HK-2 (cell line): Measurements from ENCODE around the gene POLR3A.

ENCODE experiments used
- DNase-seq: peaks from one replicate; pipeline ENCODE4 v3.0.0-alpha.2; 2018; ENCODE audit not compliant: unreplicated experiment

The POLR3A gene

DNA sequence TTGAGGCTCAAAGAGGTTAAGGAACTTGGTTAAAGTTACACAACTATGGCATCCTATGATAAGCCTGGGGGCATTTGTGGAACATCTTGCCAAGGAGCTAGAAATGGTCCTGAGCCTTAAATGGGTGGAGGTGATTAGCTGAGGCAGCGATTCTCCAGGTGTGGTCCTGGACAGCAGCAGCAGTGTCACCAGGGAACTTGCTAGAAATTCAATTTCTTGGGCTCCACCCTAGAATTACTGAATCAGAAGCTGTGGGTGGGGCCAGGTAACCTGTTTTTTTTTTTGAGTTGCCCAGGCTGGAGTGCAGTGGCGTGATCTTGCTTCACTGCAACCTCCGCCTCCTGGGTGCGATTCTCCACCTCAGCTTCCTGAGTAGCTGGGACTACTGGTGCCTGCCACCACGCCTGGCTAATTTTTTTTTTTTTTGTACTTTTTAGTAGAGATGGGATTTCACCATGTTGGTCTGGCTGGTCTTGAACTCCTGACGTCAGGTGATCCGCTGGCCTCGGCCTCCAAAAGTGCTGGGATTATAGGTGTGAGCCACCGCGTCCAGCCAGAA is 17.5 kb upstream of the POLR3A start:
- no peak for DNase-seq

DNA sequence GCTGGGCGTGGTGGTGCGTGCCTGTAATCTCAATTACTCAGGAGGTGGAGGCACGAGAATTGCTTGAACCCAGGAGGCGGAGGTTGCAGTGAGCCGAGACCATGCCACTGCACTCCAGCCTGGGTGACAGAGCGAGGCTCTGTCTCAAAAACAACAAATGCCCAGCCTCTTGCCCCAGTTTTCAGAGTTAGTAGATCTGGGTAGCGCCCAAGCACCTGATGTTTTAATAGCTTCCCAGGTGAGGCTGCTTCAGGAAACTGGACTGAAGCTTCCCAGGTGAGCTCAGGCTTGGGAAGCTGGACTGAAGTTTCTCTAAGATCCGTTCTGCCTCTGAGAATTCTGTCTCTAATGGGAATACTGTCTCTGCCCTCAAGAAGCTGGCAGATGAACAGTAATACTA is 16.5 kb upstream of the POLR3A start:
- DNase-seq: no peak

DNA sequence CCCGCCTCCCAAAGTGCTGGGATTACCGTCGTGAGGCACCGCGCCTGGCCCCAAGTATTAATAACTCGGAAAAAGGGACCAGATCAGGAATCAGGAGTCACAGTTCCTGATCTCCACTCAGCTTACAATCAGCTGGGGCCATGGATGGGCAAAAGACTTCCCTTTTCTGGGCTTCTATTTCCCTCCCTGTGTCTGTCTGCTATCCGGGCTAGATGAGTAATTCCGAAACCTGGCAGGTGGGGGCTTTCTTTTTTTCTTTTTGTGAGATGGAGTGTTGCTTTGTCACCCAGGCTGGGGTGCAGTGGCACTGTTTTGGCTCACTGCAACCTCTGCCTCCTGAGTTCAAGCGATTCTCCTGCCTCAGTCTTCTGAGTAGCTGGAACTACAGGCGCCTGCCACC is 15.9 kb upstream of the POLR3A start:
- DNase-seq: no peak

DNA sequence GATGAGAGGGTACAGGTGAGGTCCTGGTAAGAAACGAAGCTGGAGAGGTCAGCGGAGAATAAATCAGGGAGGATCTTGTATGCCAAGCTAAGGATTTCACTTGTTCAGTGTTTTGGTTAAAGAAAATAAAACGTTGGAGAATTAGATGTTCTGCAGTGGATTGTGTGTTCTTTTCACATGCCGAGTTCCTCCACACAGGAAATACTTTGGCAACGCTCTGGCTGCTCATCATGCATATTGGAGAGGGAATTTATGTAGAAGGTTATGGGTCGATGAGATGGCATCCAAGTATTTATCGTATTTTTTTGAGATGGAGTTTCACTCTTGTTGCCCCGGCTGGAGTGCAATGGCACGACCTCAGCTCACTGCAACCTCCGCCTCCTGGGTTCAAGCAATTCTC is 15.4 kb upstream of the POLR3A start:
- DNase-seq: no peak

DNA sequence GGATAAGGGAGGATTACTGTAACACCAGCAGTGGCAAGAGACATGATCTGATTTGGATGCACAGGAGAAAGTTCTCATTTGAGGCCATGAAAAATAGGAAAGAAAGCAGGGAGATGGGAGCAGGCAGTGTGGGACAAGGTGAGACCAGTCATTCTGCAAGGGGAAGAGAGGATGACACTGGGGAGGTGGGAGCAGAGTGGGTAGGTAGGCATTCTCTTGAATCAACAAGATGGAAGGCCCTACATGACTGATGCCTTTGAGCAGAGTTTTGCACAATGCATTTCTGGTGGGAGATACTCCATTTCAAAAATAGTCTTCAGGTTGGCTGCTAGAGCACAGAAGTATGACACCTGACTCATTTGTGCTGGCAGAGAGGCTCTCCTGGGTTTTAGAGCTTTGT is 14.9 kb upstream of the POLR3A start:
- no peak for DNase-seq

DNA sequence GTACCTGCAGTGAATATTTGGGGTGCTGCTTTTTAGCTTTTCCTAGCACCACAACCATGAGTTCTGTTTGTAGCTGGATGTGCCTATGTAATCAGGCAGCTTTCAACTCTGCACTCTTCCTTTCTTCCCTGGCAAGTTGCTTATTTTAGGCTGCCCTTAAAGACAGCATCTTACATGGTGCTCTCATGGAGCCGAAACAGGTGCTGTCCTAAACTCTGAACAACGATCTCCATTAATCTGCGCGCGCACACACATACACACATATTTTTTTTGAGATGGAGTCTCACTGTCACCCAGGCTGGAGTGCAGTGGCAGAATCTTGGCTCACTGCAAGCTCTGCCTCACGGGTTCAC is 13.4 kb upstream of the POLR3A start:
- no peak for DNase-seq

DNA sequence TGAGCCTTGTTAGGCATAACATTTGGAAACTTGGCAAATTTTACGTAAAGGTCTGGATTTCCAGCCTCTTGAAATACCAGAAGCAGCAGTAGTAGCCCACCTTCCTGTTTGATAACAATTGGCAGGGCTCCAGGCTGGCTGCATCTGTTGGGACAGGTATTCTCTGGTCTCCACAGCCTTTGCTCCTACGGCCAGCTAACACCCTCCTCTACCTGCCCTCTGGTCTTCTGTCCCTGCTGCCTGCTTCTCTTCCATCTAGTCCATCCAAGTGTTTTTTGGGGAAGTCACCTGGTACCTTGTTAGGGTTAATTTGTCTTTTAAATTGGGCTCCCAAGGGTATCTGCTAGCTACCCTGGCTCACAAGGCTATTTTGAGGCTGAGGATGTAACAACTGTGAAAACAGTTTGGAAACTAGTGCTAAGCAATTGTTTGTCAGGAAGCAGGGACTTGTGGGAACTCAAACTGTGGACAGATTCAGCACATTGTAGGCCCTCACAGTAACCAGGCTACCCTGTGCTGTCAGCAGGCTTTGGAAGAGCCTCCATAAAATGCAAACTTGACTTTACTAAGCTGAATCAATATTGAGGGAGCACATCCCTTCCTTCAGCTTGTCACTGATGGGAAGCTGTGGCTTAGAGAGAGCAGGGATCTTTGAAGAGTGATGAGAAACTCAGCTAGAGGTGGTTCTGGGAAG is 12.9 kb upstream of the POLR3A start:
- DNase-seq: no peak

DNA sequence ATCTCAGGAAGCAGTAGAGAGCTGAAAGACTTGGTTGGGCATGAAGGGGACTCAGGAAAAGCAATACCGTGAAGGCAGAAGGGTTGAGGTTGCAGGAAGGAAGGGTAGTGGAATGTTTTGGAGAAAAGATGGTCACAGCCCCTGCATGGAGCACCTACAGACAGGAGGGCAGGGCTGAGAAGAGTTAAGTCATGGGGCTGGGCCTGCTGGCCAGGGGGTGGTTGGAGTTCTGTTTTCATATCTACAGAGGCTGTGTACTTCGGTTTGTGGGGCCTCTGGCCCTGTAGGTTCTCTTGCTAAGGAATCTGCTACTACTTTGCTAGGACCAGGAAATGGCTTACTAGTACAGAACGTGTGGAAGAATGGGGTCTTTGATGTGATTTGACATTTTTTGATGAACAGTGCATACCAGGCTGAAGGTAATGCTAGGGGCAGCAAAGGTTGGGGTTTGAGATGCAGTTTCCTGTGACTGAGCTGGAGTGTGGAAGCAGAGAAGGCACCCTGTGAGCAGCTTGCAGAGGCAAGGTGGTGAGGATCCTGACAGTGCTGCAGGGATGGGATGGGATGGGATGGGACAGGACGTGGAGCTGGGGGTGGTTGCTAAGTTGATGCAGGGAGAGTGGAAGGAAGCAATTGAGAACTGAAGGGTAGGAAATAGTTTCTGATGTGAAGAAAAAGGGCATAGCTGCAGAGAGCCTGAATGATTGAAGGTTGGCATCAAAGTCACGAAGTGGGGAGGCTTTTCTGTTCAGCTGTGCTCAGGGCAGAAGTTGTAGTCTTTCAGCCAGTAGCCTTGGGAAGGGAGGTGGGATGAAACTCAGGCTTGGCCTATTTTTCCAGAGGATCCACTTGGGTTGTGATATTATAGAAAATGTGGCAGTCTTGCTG is 12.1 kb upstream of the POLR3A start:
- no peak for DNase-seq

DNA sequence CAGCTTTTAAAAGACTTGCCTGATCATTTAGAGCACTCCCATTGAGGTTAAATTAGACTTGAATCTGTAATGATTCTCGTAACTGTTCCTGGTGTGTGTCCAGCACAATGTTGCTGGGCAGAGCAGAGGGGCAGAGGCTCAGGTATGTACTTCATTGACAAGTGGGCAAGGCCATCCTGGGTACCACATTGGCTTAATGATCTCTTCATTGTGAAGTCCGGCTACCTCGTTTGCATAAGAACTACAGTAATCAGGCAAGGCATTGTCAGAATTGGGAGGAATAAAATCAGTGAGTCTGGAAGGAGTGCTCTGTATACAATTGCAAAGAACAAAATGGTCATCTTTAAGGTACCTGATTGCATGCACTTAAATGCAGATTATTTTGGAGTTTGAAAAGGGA is 10.4 kb upstream of the POLR3A start:
- DNase-seq: no peak

DNA sequence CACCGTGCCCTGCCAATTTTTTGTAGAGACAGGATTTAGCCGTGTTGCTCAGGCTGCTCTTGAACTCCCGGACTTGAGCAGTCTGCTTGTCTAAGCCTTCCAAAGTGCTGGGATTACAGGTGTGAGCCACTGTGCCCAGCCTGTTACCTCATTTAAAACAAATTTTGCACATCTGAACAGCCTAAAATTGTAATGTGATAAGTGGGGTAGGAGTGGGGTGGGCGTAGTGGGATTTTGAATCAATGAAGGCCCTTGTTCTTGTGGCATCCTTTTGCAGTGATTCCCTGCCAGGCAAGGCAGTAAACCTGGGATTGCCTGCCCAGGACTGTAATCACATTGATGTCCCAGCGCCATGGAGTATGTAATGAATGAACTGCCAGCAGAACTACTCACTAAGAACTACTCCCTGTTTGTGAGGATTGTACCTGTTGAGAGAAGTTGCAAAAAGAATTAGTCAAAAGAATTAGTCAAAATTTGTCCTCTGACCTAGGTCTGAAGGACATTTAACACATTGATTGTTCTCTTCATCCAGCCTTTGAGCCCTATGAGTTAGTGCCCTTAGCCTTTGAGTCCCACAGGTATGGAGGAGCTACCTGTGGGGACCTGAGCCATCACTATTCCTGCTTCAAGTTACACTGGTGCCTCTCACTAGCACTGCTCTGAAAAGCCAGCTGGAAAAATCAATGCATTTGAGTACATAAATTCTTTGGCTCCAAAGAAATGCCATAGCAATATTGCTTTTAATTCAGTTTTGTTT is 9.7 kb upstream of the POLR3A start:
- DNase-seq: no peak

DNA sequence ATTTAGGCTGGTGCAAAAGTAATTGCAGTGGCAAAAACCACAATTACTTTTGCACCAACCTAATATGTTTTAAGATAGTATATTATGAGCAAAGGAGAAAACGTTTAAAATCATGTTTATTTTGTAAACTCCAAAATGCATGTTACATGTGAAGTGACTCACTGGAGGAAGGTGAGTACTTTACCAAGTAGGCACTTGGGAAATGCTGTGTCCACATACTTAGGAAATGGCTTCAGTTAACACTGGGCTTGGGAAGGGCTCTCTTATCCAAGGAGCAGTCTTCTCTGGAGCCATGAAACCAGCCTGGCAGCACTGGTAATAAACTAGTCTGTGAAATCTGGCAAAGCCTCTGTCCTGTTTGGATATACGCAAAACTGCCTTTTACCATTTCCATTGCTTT is 8.8 kb upstream of the POLR3A start:
- DNase-seq: no peak

DNA sequence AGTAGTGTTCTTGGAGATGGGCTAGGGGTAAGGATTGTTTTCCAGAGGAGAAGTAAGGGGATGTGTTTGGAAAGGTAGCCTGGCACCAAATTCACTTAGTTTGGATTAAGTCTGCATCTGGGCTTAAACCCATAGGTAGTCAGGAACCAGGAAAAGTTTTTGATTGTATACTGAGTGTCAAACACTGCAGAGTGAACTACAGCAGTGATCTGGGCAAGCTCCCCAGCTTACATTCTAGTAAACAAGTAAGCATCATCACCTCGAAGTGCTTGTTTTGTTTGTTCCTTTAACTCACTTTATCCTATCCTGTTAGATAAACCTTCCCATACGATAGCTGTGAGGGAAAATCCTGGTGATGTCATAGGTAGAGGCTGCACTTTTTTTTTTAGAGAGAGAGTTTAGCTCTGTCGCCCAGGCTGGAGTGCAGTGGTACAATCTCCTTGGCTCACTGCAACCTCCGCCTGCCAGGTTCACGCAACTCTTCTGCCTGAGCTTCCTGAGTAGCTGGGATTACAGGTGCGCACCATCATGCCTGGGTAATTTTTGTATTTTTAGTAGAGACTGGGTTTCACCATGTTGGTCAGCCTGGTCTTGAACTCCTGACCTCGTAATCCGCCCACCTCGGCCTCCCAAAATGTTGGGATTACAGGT is 6.7 kb upstream of the POLR3A start:
- DNase-seq: no peak

DNA sequence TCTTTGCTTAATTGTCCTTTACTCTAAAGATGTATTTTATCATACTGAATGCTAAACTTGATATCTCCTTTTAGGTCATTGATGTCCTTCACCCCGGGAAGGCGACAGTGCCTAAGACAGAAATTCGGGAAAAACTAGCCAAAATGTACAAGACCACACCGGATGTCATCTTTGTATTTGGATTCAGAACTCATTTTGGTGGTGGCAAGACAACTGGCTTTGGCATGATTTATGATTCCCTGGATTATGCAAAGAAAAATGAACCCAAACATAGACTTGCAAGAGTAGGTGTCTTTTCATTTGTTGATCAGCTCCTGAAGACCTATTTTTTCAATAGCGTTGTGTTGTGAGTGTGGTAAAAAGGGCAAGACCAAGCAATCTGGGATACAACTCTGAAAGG is 6.1 kb upstream of the POLR3A start:
- DNase-seq: no peak

DNA sequence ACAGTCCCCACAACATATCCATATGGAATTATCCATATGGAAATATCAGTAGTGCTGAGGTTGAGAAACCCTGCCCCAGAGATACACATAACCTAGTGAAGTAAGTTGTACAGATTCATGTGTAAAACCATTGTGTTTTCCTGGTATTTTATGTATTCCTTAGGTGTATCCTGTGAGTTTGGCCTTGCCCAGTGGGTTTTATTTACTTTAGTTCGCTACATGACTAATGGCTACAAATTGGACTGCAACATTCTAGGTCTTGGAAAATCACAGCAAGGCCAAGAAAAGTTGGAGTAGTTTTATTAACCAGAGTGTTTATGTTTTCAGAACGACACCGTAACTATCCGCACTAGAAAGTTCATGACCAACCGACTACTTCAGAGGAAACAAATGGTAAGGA is 5.7 kb upstream of the POLR3A start:
- DNase-seq: no peak

DNA sequence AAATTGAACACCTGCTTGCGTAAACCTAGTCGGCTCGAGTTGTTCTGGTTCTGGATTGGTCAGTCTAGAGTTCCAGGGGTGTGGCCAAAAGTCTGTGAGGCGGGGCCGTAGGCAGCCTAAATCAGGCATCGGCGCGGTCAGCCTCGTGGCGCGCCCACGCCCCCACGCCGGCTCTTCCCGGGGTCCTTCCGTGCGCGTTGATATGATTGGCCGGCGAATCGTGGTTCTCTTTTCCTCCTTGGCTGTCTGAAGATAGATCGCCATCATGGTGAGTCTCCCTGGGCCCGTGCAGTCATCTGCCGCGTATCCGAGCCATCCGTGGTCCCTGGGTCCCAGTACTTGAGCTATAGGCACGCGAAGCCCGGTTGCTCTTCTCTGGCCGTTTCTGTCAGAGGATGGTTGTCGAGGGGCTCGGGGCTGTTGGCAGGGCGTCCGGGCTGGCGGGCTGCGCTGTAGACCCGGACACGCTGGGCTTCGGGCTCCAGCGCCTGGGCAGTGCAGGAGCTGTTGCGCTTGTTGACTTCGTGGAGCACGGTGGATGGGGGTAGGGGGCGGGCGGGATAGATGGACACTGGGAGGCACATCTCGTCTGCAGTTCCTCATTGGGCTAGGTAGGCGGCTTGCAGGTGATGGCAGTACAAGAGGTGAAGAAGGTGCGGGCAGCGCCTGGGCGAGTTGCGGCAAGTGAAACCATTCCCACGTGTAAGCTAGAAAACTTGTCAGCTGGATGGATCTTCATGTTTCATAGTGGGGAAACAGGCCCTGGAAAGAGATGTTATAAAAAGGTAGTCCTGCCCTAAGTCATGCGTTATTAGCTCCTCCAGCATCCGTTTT is 4.5 kb upstream of the POLR3A start, which contains the start of gene RPS24:
RPS24 (plus strand) TSS at position 227 of the 834 bp plus-strand sequence; CDS start at position 266, 39 bp downstream.
- peak; percentile 98 for DNase-seq

DNA sequence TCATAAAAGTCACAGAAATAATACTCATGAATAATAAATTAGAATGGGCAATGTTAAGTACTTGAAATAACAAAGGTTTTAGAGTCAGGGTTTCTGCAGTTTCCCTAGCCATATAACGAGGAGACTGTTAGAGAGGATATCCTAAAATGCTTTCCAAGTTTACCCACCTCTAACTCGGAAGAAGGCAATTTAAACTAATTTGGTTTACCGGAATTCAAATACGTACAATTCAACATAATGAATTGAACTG is 4.0 kb upstream of the POLR3A start:
- no peak for DNase-seq

DNA sequence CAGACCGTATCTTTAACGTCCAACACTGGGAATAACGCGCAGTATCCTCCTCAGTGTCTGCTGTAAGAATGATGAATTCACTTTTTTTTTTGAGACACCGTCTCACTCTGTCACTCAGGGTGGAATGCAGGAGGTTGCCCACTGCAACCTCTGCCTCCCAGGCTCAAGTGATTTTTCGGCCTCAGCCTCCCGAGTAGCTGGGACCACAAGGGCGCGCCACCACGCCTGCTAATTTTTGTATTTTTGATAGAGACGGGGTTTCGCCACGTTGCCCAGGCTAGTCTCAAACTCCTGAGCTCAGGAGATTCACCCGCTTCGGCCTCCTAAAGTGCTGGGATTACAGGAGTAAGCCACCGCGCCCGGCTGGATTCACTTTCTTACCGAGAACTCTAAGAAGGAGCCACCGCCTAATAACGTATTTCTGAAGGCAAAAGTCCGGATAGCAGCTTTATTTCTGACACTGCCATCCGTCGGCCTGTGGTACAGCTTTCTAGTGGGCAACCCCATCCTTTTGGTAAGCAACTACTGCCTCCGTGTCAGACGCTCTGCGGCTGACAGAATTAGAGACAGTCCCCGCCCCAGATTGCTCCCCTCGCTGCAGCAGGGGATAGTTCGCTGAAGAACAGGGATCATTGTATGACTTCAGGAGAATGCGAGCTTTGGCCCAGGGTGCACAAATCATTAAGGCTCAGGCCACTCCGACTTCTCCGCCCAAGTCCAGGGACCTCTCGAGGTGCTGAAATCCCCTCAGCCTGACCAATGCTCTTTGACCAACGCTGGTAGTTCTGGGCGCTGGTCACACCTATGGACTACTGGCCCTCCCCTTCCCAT is 662 bp downstream of the POLR3A start:
- peak; percentile 29 for DNase-seq

DNA sequence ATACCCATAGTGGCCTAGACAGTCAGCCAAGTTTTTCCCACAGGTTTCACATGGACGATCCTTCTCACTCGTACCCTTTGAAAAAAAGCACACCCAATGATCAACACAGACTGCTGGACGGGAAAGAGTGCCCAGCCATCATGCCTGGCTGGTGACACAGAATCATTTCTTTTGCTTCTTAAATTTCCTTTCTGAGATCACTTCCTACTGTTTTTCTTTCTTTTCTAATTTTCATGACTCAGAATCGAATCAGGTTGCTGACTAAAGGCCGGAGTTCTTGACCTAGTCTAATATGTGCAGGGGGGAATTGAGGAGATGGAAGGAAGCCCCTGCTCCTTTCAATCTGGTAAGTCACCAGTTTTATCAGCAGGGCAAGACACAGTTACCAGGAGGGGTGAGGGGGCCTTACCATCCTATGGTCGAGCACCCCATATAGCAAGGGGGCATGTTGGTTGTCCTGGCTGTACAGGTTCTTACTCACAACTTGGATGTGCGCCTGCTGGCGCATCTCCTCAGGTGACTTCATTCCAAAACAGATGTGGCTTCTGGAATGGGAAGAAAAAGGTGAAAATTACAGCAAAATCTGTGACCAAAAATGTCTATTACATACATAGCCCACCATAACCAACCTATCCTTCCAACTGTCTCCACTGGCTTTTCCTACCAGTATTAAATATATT is 3.5 kb downstream of the POLR3A start:
- DNase-seq: peak; percentile 47

DNA sequence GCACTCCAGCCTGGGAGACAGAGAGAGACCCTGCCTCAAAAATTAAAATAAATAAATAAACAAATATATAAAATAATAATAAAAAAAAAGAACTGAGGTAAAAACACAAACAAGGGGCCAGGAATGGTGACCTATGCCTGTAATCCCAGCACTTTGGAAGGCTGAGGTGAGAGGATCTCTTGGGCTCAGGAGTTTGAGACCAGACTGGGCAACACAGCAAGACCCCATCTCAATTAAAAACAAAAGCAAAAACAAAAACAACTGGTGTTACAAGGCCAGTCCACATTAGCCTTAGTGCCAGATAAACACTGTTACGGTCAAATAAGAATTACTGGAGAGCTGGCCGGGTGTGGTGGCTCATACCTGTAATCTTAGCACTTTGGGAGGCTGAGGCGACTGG is 5.6 kb downstream of the POLR3A start:
- no peak for DNase-seq

DNA sequence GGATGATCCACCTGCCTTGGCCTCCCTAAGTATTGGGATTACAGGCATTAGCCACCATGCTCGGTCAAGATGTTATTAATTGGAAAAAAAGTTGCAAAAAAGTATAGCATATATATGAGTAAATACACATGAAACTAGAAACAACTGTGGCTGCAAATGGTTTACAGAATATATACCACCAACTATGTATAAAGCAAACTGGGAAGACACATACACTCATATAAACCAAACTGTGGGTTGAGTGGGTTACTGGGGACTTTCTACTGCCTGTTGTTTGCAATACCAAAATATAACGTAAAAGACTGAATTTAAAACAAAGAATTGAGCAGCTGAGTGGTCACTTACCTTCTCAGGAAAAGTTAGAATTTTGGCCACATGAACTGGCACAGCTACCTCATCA is 8.1 kb downstream of the POLR3A start:
- no peak for DNase-seq
